Natural killer cell (primary cell): ENCODE data around the gene COMMD1. TPM values are rescaled to one million over a fixed set of nuclear protein-coding genes. Genes with fewer than 3 reads are reported as not detected.

ENCODE experiments used
- ATAC-seq, 3 donors: fragments of 150-1000 bp in 2 of 3; fragments of 200-7000 bp in 1 of 3; cut with Tn5 transposase; 1 replicate in 1 of 3; 2 replicates in 2 of 3; pipeline ENCODE4 v1.10.0; 2021; ENCODE audit warnings: mild to moderate bottlenecking in 2 of 3, moderate library complexity in 2 of 3
- DNase-seq, 2 donors: peaks; one replicate each; pipeline versions ENCODE4 v3.0.0 to v3.0.0-alpha.2; 2013 to 2021; ENCODE audit warnings: mixed read lengths in 1 of 2
- H3K27ac ChIP-seq: one replicate; pipeline ENCODE4 v1.5.1; 2013; ENCODE audit warnings: mild to moderate bottlenecking, low read length
- H3K27me3 ChIP-seq: one replicate; pipeline ENCODE4 v1.6.1; 2013; ENCODE audit warnings: low read length; ENCODE audit not compliant: control insufficient read depth, insufficient read depth
- H3K36me3 ChIP-seq: one replicate; pipeline ENCODE4 v1.6.1; 2013; ENCODE audit warnings: low read length; ENCODE audit not compliant: control insufficient read depth, insufficient read depth
- H3K4me1 ChIP-seq: one replicate; pipeline ENCODE4 v1.6.1; 2013; ENCODE audit warnings: low read length; ENCODE audit not compliant: control insufficient read depth, insufficient read depth
- H3K4me3 ChIP-seq: one replicate; pipeline ENCODE4 v1.5.1; 2013; ENCODE audit warnings: low read length
- H3K9me3 ChIP-seq: one replicate; pipeline ENCODE4 v1.6.1; 2013; ENCODE audit warnings: low read length; ENCODE audit not compliant: control insufficient read depth, insufficient read depth
- H3K27ac Mint-ChIP-seq, 2 donors: one replicate each; pipeline ENCODE4 v1.8.0; 2022; ENCODE audit warnings: mild to moderate bottlenecking in 2 of 2, mixed read lengths in 2 of 2, moderate library complexity in 1 of 2
- H3K27me3 Mint-ChIP-seq, 2 donors: one replicate each; pipeline ENCODE4 v1.8.0; 2022; ENCODE audit warnings: low read depth in 2 of 2, mixed read lengths in 2 of 2
- H3K36me3 Mint-ChIP-seq: one replicate; pipeline ENCODE4 v1.8.0; 2022; ENCODE audit warnings: mixed read lengths
- H3K4me1 Mint-ChIP-seq, 2 donors: one replicate each; pipeline ENCODE4 v1.8.0; 2022; ENCODE audit warnings: mixed read lengths in 2 of 2
- H3K4me3 Mint-ChIP-seq: one replicate; pipeline ENCODE4 v1.8.0; 2022; ENCODE audit warnings: mild to moderate bottlenecking, moderate library complexity, mixed read lengths
- H3K9me3 Mint-ChIP-seq, 2 donors: one replicate each; pipeline ENCODE4 v1.8.0; 2022; ENCODE audit warnings: mixed read lengths in 2 of 2
- WGBS: methylation state at CpG from one replicate; pipeline ENCODE4 v1.1.7; 2013; ENCODE audit warnings: missing lambda C conversion rate; ENCODE audit not compliant: insufficient coverage; 5-methylcytosine and 5-hydroxymethylcytosine counted together
- intact Hi-C: fragments of 100-400 bp; cut with micrococcal nuclease; formaldehyde crosslinking; loops from one replicate; pipeline ENCODE4 v1.14.2; 2022
- total RNA-seq, 4 donors: library from RNA; stranded (reverse); fragments of 120-200 nt in 1 of 4; gene quantifications; one replicate each; pipeline versions ENCODE4 v1.2.3 to v1.2.4, GENCODE V29; 2013 to 2022
- TF ChIP-seq, protein P1 (sequence below): fragments of 200-600 bp; IDR thresholded peaks from one replicate; pipeline ENCODE4 v1.8.0; 2022; ENCODE audit warnings: antibody characterized with exemption

The COMMD1 gene
- total RNA-seq, 3 donors from 2014 or later (not counting 1 experiment from before 2014, with no cell fraction given), result 24.3 to 36.7 (median 27.2) TPM

DNA sequence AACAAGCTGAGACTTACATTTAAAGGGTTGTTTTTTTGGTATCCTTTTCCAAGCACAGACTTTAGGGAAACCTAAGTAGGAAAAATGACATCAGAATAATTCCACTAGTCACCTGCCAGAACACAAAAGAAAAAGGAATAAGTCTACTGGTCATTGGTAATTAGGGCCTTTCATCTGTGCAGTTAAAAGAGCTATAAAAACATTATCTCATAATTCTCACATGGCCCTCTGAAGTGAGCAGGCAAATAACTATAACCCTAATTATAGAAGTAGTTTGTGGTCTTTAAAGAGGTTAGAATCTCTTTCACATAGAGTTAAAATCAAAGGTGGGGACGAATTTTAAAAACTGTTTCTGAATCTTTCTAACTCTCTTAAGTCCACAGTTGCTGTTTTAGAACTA, 179.3 kb downstream of the COMMD1 start:
- WGBS, result no CpG with 5 or more reads among the region's 1 CpG
- TF ChIP-seq, protein P1, sequence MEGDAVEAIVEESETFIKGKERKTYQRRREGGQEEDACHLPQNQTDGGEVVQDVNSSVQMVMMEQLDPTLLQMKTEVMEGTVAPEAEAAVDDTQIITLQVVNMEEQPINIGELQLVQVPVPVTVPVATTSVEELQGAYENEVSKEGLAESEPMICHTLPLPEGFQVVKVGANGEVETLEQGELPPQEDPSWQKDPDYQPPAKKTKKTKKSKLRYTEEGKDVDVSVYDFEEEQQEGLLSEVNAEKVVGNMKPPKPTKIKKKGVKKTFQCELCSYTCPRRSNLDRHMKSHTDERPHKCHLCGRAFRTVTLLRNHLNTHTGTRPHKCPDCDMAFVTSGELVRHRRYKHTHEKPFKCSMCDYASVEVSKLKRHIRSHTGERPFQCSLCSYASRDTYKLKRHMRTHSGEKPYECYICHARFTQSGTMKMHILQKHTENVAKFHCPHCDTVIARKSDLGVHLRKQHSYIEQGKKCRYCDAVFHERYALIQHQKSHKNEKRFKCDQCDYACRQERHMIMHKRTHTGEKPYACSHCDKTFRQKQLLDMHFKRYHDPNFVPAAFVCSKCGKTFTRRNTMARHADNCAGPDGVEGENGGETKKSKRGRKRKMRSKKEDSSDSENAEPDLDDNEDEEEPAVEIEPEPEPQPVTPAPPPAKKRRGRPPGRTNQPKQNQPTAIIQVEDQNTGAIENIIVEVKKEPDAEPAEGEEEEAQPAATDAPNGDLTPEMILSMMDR, result no peak

DNA sequence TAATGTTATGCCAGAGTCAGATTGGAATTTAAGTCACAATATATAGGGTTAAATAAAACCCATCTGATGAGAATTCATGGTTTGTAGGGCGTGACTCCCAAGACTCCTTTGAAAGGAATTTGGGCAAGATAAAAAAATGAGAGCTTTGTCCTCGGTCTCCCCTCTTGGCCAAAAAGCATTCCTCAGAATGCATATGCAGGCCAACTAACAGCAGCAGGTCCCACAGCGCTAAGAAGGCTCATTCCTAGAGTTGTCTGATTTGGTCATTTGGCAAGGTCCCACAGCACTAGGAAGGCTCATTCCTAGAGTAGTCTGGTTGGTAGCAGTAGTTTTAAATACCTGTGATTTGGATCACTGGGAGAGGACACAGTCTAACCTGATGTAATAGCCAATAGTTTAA, 184.2 kb downstream of the COMMD1 start:
- Mint-ChIP-seq H3K27me3 (no peaks in the 10 kb centered on the region), H3K36me3 (no peaks in the 10 kb centered on the region), H3K9me3 (no peaks in the 10 kb centered on the region), H3K4me3 (no peak overlapping the region), H3K4me1 (no peaks in the 10 kb centered on the region), H3K27ac (no peak overlapping the region)
- intact Hi-C loops, result no loop called here
- DNase-seq (no peak), ATAC-seq (no peak)
- H3K4me3 ChIP-seq, result no peak overlapping the region
- H3K36me3 ChIP-seq, result no peaks in the 10 kb centered on the region
- H3K27me3 ChIP-seq, result no peaks in the 10 kb centered on the region
- TF ChIP-seq, protein P1, result no peak
- H3K27ac ChIP-seq, result no peak overlapping the region
- no peaks in the 10 kb centered on the region for H3K4me1 ChIP-seq
- H3K9me3 ChIP-seq, result no peaks in the 10 kb centered on the region
- WGBS, result 98% methylated on average over 3 of the region's 3 CpGs

More for the DNA sequence above, 179.3 kb downstream of the COMMD1 start:
- Mint-ChIP-seq H3K9me3 (no peaks in the 10 kb centered on the region), H3K4me3 (no peak overlapping the region), H3K4me1 (no peaks in the 10 kb centered on the region), H3K27me3 (no peaks in the 10 kb centered on the region), H3K27ac (no peak overlapping the region), H3K36me3 (no peaks in the 10 kb centered on the region)
- Histone ChIP-seq H3K27ac (no peak overlapping the region), H3K9me3 (no peaks in the 10 kb centered on the region), H3K4me3 (no peak overlapping the region), H3K4me1 (no peaks in the 10 kb centered on the region), H3K27me3 (no peaks in the 10 kb centered on the region), H3K36me3 (no peaks in the 10 kb centered on the region)
- intact Hi-C loops, result no loop called here
- DNase-seq, result no peak
- ATAC-seq, result no peak

DNA sequence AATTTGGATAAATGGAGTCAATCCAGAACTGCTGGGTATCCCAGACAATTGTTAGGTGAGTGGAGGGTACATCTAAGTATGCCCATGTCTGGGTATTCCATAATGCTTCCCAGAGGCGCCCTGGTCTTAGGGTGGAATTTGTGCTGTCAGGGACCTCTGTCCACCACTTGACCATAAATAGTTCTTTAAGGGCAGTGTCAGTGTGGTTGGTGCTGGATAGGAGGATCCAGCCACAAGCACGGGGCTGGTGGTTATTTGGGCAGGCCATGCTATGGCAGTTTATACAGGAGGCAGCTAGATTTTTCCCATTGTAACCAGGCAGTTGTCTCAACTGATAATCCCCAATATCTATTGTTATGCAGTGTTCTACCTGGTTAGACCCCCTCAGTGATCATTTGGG, 186.0 kb downstream of the COMMD1 start:
- no peak for ATAC-seq
- Histone ChIP-seq H3K9me3 (no peaks in the 10 kb centered on the region), H3K4me1 (no peaks in the 10 kb centered on the region), H3K27ac (no peak overlapping the region), H3K4me3 (no peak overlapping the region), H3K36me3 (no peaks in the 10 kb centered on the region), H3K27me3 (no peaks in the 10 kb centered on the region)
- H3K36me3 Mint-ChIP-seq, result no peaks in the 10 kb centered on the region
- no peak for DNase-seq
- H3K27ac Mint-ChIP-seq, result no peak overlapping the region
- H3K9me3 Mint-ChIP-seq, result no peaks in the 10 kb centered on the region
- TF ChIP-seq, protein P1, result no peak
- WGBS, result 100% methylated on average over 2 of the region's 2 CpGs
- intact Hi-C loops, result no loop called here
- no peaks in the 10 kb centered on the region for H3K4me1 Mint-ChIP-seq
- H3K4me3 Mint-ChIP-seq, result no peak overlapping the region
- no peaks in the 10 kb centered on the region for H3K27me3 Mint-ChIP-seq

- 43% methylated on average over 4 of the region's 4 CpGs for WGBS
- TF ChIP-seq, protein P1, result no peak
- intact Hi-C loops, result no loop called here
- Mint-ChIP-seq H3K4me1 (peaks cover 16 to 18% of the 10 kb centered on the region in 2 donors), H3K27ac (peak overlapping the region; percentile 37 to 57), H3K4me3 (no peak overlapping the region), H3K36me3 (no peaks in the 10 kb centered on the region), H3K27me3 (no peaks in the 10 kb centered on the region), H3K9me3 (no peaks in the 10 kb centered on the region)
- Histone ChIP-seq H3K36me3 (no peaks in the 10 kb centered on the region), H3K4me3 (no peak overlapping the region), H3K9me3 (no peaks in the 10 kb centered on the region), H3K27ac (no peak overlapping the region), H3K27me3 (no peaks in the 10 kb centered on the region), H3K4me1 (no peaks in the 10 kb centered on the region)
- ATAC-seq, result no peak
- DNase-seq, result no peak
Observed at GRCh38 chr2:62099050-62099449, 193.6 kb downstream of the COMMD1 start.
